Stimulated activated CD8-positive, alpha-beta memory T cell treated with anti-CD3 and anti-CD28 coated beads, Interleukin-2, amount 100 ng/mL, for 48 hours (primary cell): ENCODE data around the gene GPR157.

Experiments
- DNase-seq, 2 donors: peaks; one replicate each; pipeline ENCODE4 v3.0.0-alpha.2; 2020; ENCODE audit warnings: low read depth in 2 of 2

GPR157 gene

GRCh38 chr1:9087411-9088125 is 41.3 kb downstream of the GPR157 start:
- DNase-seq, result no peak

GRCh38 chr1:9086796-9087195 is 42.1 kb downstream of the GPR157 start:
- no peak for DNase-seq

GRCh38 chr1:9086045-9086444 is 42.9 kb downstream of the GPR157 start:
- no peak for DNase-seq

- no peak for DNase-seq
Observed at GRCh38 chr1:9085306-9085940, 43.5 kb downstream of the GPR157 start.

- DNase-seq, result no peak
Observed at GRCh38 chr1:9084906-9085305, 44.0 kb downstream of the GPR157 start.

- DNase-seq, result no peak
Observed at GRCh38 chr1:9081473-9081872, 47.4 kb downstream of the GPR157 start.

GRCh38 chr1:9080705-9081291 is 48.1 kb downstream of the GPR157 start:
- DNase-seq, result no peak

GRCh38 chr1:9079988-9080704 is 48.8 kb downstream of the GPR157 start:
- DNase-seq, result no peak

GRCh38 chr1:9078752-9079500 is 50.0 kb downstream of the GPR157 start:
- no peak for DNase-seq

GRCh38 chr1:9078015-9078751 is 50.7 kb downstream of the GPR157 start:
- DNase-seq, result no peak

- no peak for DNase-seq
Observed at GRCh38 chr1:9075022-9075421, 53.9 kb downstream of the GPR157 start.

GRCh38 chr1:9073143-9073542 is 55.8 kb downstream of the GPR157 start:
- no peak for DNase-seq

GRCh38 chr1:9071554-9072235 is 57.2 kb downstream of the GPR157 start:
- DNase-seq, result no peak

- no peak for DNase-seq
Observed at GRCh38 chr1:9070486-9070885, 58.4 kb downstream of the GPR157 start.

- no peak for DNase-seq
Observed at GRCh38 chr1:9069326-9070100, 59.4 kb downstream of the GPR157 start, which contains the start of gene SLC2A5. TSS of gene SLC2A5 (minus strand) at chr1:9069635. CDS start at chr1:9069536, 99 bp downstream.

GRCh38 chr1:9068981-9069325 is 59.9 kb downstream of the GPR157 start:
- no peak for DNase-seq

GRCh38 chr1:9066945-9067807 is 61.7 kb downstream of the GPR157 start:
- no peak for DNase-seq

- no peak for DNase-seq
Observed at GRCh38 chr1:9065213-9065751, 63.6 kb downstream of the GPR157 start.
